B cell (primary cell): Measurements from ENCODE around the gene C9orf78.

Experiments
- EZH2 ChIP-seq: IDR thresholded peaks from 2 replicates; pipeline ENCODE4 v1.6.1; 2012; ENCODE audit warnings: borderline replicate concordance, low read depth, mild to moderate bottlenecking, moderate library complexity, low read length; ENCODE audit not compliant: insufficient read depth, poor library complexity, severe bottlenecking
- TF ChIP-seq, protein P1 (sequence below): fragments of 200-600 bp; IDR thresholded peaks from one replicate; pipeline ENCODE4 v1.8.0; 2022; ENCODE audit warnings: antibody characterized with exemption, mild to moderate bottlenecking

DNA sequence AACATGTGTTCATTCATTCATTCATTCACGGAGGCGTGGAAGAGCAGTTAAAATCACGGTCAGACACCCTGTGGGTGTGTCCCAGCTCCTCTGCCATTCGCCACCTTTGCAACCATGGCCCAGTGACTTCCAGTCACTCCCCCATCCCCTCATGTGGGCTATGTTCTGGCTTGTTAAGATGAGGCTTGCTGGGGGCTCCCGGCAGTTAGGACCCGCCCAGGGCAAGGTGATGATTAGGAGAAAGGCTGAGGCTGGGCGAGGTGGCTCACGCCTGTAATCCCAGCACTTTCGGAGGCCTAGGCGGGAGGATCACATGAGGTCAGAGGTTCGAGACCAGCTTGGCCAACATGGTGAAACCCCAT is 57.3 kb downstream of the C9orf78 start:
- TF ChIP-seq, protein P1, sequence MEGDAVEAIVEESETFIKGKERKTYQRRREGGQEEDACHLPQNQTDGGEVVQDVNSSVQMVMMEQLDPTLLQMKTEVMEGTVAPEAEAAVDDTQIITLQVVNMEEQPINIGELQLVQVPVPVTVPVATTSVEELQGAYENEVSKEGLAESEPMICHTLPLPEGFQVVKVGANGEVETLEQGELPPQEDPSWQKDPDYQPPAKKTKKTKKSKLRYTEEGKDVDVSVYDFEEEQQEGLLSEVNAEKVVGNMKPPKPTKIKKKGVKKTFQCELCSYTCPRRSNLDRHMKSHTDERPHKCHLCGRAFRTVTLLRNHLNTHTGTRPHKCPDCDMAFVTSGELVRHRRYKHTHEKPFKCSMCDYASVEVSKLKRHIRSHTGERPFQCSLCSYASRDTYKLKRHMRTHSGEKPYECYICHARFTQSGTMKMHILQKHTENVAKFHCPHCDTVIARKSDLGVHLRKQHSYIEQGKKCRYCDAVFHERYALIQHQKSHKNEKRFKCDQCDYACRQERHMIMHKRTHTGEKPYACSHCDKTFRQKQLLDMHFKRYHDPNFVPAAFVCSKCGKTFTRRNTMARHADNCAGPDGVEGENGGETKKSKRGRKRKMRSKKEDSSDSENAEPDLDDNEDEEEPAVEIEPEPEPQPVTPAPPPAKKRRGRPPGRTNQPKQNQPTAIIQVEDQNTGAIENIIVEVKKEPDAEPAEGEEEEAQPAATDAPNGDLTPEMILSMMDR = no peak
- TF ChIP-seq EZH2 = no peak
